ENCODE results near the gene SLC9B2.
"Not testable (repeated sequence)": the region's sequence is repeated elsewhere in the genome, so short reads cannot be mapped to it uniquely, and the experiment has no call there.

The SLC9B2 gene

DNA sequence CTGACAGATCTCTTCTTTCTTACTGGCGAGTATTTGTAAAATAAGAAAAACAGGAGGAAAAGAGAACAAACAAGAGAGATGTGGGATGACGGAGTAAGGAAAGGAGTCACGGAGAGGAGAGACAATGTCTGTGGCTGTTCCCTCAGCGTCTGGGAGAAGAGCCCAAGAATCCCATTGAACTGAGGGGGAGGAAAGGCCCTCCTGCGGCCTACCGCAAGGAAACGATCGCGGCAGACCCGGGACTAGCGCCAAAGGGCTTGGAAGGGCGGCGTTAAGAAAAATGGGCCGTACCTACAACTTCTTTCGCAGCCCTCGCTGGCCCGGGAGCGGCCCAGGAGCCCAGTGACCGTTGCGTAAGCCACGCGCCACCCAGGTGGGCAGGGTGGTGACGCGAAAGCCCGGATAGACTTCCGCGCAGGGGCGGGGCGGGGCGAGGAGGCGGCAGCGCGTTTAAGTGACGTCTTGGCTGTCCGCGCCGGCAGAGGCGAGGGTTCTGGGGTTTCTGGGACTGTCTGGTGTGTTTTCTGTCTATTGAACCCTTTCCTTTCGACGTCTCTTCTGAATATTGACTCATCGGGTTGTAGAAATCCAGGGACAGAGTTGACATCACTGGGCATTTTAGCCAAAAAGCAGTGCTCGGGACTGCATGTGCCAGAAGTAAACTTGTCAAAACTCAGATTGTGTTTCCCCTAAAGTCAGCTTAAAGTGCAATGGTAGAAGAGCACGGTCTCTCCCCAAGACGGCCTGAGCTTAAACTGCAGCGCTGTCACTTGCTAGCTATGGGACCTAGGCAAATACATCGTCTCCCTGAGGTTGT lies 57.0 kb downstream of the SLC9B2 start, which contains the start of gene SLC9B1:
TSS of gene SLC9B1 (minus strand) at position 398 of the 817 bp plus-strand sequence. CDS start 27,994 bp downstream, outside the sequence.
- DNase-seq = peak; percentile 10 to 92 (median 78)

DNA sequence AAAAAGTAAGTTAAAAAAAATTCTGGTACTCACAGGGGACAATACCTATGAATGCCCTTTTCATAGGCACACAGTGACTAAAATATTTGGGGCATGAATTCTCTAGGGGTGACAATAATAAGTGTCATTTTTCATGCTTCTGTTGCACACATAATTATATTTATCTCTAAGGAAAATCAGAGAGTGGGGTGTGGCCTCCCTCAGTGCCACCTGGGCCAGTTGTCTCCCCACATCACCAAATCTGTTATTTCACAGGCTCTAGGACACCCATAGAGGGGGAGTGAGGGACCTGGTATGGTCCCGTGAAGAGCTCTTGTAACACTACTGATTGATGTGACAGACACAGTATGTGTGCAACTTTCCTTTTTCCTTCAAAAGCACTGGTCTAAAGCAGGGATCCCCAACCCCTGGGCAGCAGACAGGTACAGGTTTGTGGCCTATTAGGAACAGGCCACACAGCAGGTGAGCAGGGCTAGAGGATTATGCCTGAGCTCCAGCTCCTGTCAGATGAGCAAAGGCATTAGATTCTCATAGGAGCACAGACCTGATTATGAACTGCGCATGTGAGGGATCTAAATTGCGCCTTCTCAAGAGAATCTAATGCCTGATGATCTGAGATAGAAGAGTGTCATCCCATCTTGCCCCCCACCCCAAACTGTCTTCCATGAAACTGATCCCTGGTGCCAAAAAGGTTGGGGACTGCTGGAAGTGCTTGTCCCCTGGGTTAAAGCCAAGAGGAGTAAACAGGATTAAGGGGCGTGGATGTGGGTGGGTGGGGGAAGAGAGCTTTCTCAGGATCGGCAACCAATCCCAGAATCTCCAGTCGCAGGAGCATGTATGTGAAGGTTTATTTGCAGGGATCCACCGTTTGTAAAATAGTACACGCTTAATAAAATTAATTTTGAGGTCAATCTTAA lies 57.9 kb downstream of the SLC9B2 start:
- peak in 9 of 56 donors; percentile 1 to 40 (median 8) for DNase-seq

DNA sequence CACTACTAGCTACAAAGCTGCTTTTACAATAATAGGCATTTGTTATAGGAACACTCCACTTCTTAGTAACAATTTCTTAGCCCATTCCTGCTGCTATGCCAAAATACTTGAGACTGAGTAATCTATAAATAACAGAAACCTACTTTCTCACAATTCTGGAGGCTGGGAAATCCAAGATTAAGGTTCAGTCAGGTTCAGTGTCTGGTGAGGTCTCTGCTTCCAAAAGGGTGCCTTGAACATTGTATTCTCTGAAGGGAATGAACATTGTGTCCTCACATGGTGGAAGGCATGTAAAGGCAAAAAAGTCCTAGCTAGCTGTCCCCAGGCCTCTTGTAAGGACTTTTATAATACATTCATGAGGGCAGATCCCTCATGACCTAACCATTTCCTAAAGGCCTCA lies 64.0 kb downstream of the SLC9B2 start:
- no peak for DNase-seq

DNA sequence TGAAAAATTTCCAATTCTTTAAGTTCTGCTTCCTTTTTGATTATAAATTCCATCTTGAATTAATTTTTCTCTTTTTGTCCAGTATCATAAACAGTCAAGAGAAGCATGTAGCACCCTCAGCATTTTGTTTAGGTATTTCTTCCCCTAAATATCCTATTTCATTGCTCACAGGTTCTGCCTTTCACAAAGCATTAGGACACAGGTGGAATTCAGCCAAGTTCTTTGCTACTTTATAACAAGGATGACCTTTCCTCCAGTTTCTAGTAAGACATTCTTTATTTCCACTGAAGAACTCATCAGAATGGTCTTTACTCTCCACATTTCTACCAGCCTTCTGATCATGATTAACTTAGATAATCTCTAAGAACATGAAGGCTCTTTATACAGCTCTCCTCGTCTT lies 64.5 kb downstream of the SLC9B2 start:
- no peak for DNase-seq

- DNase-seq = no peak
Observed at GRCh38 chr4:103011378-103012025, 65.1 kb downstream of the SLC9B2 start.

- no peak for DNase-seq
Observed at GRCh38 chr4:103010804-103011203, 65.8 kb downstream of the SLC9B2 start.

DNA sequence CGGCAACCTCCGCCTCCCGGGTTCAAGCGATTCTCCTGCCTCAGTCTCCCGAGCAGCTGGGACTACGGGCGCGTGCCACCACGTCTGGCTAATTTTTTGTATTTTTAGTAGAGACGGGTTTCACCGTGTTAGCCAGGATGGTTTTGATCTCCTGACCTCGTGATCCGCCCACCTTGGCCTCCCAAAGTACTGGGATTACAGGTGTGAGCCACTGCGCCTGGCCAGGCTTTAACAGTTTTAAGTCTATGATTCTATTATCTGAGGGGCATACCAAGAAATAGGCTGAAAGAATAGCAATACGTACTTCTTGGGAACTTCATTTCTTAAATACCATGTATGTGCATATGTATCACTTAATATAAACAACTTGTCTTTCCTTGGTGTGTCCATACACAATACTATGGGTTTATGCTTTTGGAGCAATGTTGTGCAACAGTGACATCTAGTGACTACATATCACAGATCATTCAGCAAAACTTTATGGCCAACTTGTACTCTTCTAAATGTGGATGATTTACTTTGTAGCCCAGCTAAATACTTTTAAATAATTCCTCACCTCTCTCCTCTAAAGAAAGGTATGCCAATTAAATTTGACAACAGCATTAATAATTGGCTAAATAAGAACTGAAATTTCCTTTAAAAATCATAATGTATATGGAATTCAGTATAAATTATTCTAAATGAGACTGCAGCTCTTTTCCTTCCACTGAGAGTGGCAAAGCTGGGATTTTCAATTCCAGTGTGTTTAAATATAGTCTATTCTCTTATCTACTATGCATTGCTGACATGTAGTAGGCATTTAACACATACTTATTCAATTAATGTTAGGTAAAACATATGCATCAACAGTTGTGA lies 67.5 kb downstream of the SLC9B2 start:
- DNase-seq = peak in 5 of 56 donors; percentile 2 to 62 (median 14)

DNA sequence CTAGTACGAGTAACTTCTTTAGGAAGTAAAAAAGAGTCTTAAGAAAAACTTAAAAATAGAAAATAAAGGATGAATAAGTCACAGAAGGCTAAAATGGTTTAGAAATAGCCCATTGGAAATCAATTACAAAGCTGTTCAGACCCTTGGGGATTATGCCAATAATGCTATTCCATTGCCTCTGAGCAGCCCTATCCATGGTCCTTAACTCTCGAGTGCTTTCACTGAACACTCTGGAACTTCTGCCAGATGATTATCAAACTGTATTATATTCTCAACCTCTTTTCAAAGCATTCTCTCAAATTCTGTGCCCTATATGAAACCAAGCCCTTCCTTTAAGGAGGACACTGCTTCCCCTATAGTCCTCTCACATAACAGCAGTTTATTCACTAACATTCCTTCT lies 74.0 kb downstream of the SLC9B2 start:
- no peak for DNase-seq

DNA sequence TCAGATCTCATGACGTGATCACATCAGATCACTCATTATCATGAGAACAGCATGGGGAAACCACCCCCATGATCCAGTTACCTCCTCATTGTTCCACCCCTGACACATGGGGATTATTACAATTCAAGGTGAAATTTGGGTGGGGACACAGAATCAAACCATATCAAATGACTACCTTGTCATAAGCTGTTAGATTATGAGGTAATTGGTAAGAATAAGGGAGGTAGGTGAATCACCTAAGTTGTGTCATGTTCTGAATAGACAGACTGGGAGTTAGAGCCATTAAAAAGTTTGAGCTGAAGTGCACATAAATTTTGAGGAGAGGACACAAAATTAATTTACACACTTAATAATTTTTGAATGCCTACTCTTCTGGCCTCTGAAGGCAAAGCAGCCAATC lies 81.8 kb downstream of the SLC9B2 start:
- no peak for DNase-seq

GRCh38 chr4:102993985-102994384 lies 82.6 kb downstream of the SLC9B2 start:
- DNase-seq = not testable (repeated sequence)

GRCh38 chr4:102988429-102989020 lies 88.0 kb downstream of the SLC9B2 start:
- no peak for DNase-seq

- DNase-seq = no peak
Observed at GRCh38 chr4:102981005-102981404, 95.6 kb downstream of the SLC9B2 start.

Measured in amygdala (tissue), 56 donors.